Hepatocyte (in vitro differentiated cells): Measurements from ENCODE around the gene SEMA6C. TPM values are rescaled to one million over a fixed set of nuclear protein-coding genes. Genes with fewer than 3 reads are reported as not detected.

ENCODE experiments used
- DNase-seq: peaks from one replicate; pipeline ENCODE4 v3.0.0-alpha.2; 2016; ENCODE audit warnings: low spot score
- H2AFZ ChIP-seq: fragments of 200-600 bp; sonication (generic); 2 replicates; pipeline ENCODE4 v1.6.0; 2016; ENCODE audit warnings: antibody characterized with exemption, mild to moderate bottlenecking
- H3K27ac ChIP-seq: fragments of 200-600 bp; sonication (generic); 2 replicates; pipeline ENCODE4 v1.5.1; 2016; ENCODE audit warnings: mild to moderate bottlenecking
- H3K27me3 ChIP-seq: fragments of 200-600 bp; sonication (generic); 2 replicates; pipeline ENCODE4 v1.6.1; 2016
- H3K36me3 ChIP-seq: fragments of 200-600 bp; sonication (generic); replicated peaks from 2 replicates; pipeline ENCODE4 v1.5.1; 2016; ENCODE audit warnings: low read depth; ENCODE audit not compliant: insufficient read depth
- H3K4me1 ChIP-seq: fragments of 200-600 bp; sonication (generic); 2 replicates; pipeline ENCODE4 v1.5.1; 2016; ENCODE audit warnings: mild to moderate bottlenecking, moderate library complexity; ENCODE audit not compliant: insufficient read depth
- H3K4me2 ChIP-seq: fragments of 200-600 bp; sonication (generic); 2 replicates; pipeline ENCODE4 v1.6.0; 2016
- H3K4me3 ChIP-seq: fragments of 200-600 bp; sonication (generic); 2 replicates; pipeline ENCODE4 v1.5.1; 2016; ENCODE audit warnings: mild to moderate bottlenecking
- H3K79me2 ChIP-seq: fragments of 200-600 bp; sonication (generic); 2 replicates; pipeline ENCODE4 v1.6.0; 2017; ENCODE audit warnings: mild to moderate bottlenecking
- H3K9me2 ChIP-seq: fragments of 200-600 bp; sonication (generic); replicated peaks from 2 replicates; pipeline ENCODE4 v1.6.0; 2017; ENCODE audit warnings: mild to moderate bottlenecking; ENCODE audit not compliant: insufficient read depth
- H3K9me3 ChIP-seq: fragments of 200-600 bp; sonication (generic); 2 replicates; pipeline ENCODE4 v1.5.1; 2016; ENCODE audit warnings: low read depth, mild to moderate bottlenecking
- H4K20me1 ChIP-seq: fragments of 200-600 bp; sonication (generic); 2 replicates; pipeline ENCODE4 v1.6.0; 2016; ENCODE audit warnings: mild to moderate bottlenecking; ENCODE audit not compliant: insufficient read depth, poor library complexity, severe bottlenecking
- CTCF ChIP-seq: fragments of 200-600 bp; sonication (generic); IDR thresholded peaks from 2 replicates; pipeline ENCODE4 v1.5.1; 2016; ENCODE audit warnings: antibody characterized with exemption, mild to moderate bottlenecking; ENCODE audit not compliant: poor library complexity
- EZH2 ChIP-seq: fragments of 200-600 bp; sonication (generic); IDR thresholded peaks from 2 replicates; pipeline ENCODE4 v1.6.1; 2016; ENCODE audit warnings: antibody characterized with exemption, mild to moderate bottlenecking, borderline replicate concordance
- EZH2phosphoT487 ChIP-seq: fragments of 200-600 bp; sonication (generic); IDR thresholded peaks from one replicate; pipeline ENCODE4 v1.6.1; 2018; ENCODE audit warnings: antibody characterized with exemption, mild to moderate bottlenecking, low read depth, moderate library complexity; ENCODE audit not compliant: unreplicated experiment, severe bottlenecking
- WGBS: methylation state at CpG from one replicate; pipeline ENCODE4 v1.1.6; 2016; ENCODE audit warnings: low lambda C conversion rate; ENCODE audit errors: missing lambda C conversion rate; 5-methylcytosine and 5-hydroxymethylcytosine counted together
- polyA plus RNA-seq: library from polyadenylated mRNA; unstranded; fragments of >200 nt; fragmentation: Nextera tagmentation; extraction: Ambion mirVana; gene quantifications from 2 replicates; pipeline ENCODE4 v1.2.1, GENCODE V29; 2016
- total RNA-seq: library from RNA; depleted of rRNA; stranded (reverse); fragments of >200 nt; gene quantifications from 2 replicates; pipeline ENCODE4 v1.2.3, GENCODE V29; 2014

SEMA6C gene
- total and polyA plus RNA-seq, 2 experiments from 2014 or later: 25.1 to 41.6 TPM

- H3K4me3 ChIP-seq: peak overlapping the region; percentile 56
These were observed 20.7 kb upstream of the SEMA6C start for GRCh38 chr1:151167116-151167515.

GRCh38 chr1:151166505-151166956 lies 20.1 kb upstream of the SEMA6C start:
- Histone ChIP-seq H3K27ac (peak overlapping the region; percentile 75), H2AFZ (peak overlapping the region; percentile 64), H3K9me2 (no peaks in the 10 kb centered on the region), H4K20me1 (no peaks in the 10 kb centered on the region), H3K27me3 (no peaks in the 10 kb centered on the region), H3K9me3 (no peaks in the 10 kb centered on the region), H3K79me2 (peaks cover 37% of the 10 kb centered on the region), H3K4me1 (peaks cover 15% of the 10 kb centered on the region), H3K4me3 (peak overlapping the region; percentile 56), H3K36me3 (no peaks in the 10 kb centered on the region), H3K4me2 (peak overlapping the region; percentile 81)
- 7% methylated on average over 14 of the region's 15 CpGs for WGBS
- DNase-seq: peak; percentile 54
- no peak for TF ChIP-seq EZH2
- TF ChIP-seq CTCF: no peak
- TF ChIP-seq EZH2phosphoT487: no peak

More at GRCh38 chr1:151167116-151167515, 20.7 kb upstream of the SEMA6C start:
- WGBS: 90% methylated on average over 6 of the region's 6 CpGs
- Histone ChIP-seq H3K9me2 (no peaks in the 10 kb centered on the region), H3K4me2 (peak overlapping the region; percentile 81), H3K27me3 (no peaks in the 10 kb centered on the region), H3K79me2 (peaks cover 37% of the 10 kb centered on the region), H3K9me3 (no peaks in the 10 kb centered on the region), H3K27ac (peak overlapping the region; percentile 75), H4K20me1 (no peaks in the 10 kb centered on the region), H3K4me1 (peaks cover 15% of the 10 kb centered on the region), H3K36me3 (no peaks in the 10 kb centered on the region), H2AFZ (no peak overlapping the region)
- TF ChIP-seq EZH2 (no peak), EZH2phosphoT487 (no peak)
- DNase-seq: no peak

- no peak for TF ChIP-seq EZH2
- TF ChIP-seq EZH2phosphoT487: no peak
- H3K79me2 ChIP-seq: peaks cover 37% of the 10 kb centered on the region
- H3K9me3 ChIP-seq: no peaks in the 10 kb centered on the region
- H3K4me3 ChIP-seq: peak within 1 kb of the TSS; percentile 64
- H3K9me2 ChIP-seq: no peaks in the 10 kb centered on the region
- peak; percentile 97 for DNase-seq
- no peaks in the 10 kb centered on the region for H4K20me1 ChIP-seq
- WGBS: under 1% methylated on average over 38 of the region's 38 CpGs
- H3K4me1 ChIP-seq: peaks cover 15% of the 10 kb centered on the region
- H3K27ac ChIP-seq: peak within 1 kb of the TSS; percentile 88
- peak within 1 kb of the TSS; percentile 81 for H3K4me2 ChIP-seq
- no peaks in the 10 kb centered on the region for H3K36me3 ChIP-seq
- peak within 1 kb of the TSS; percentile 86 for H2AFZ ChIP-seq
- no peaks in the 10 kb centered on the region for H3K27me3 ChIP-seq
These were observed 19.5 kb upstream of the SEMA6C start, which contains the start of the genes LYSMD1 and SCNM1 for GRCh38 chr1:151165738-151166504. Gene LYSMD1 (minus strand): TSS chr1:151165902. CDS start chr1:151165258, 644 bp downstream. Gene SCNM1 (plus strand): TSS chr1:151166144. CDS start chr1:151166153, 9 bp downstream.

GRCh38 chr1:151165281-151165737 lies 18.9 kb upstream of the SEMA6C start:
- H3K4me1 ChIP-seq: peaks cover 15% of the 10 kb centered on the region
- H2AFZ ChIP-seq: peak overlapping the region; percentile 86
- H4K20me1 ChIP-seq: no peaks in the 10 kb centered on the region
- peaks cover 37% of the 10 kb centered on the region for H3K79me2 ChIP-seq
- no peaks in the 10 kb centered on the region for H3K9me3 ChIP-seq
- peak overlapping the region; percentile 88 for H3K27ac ChIP-seq
- peak overlapping the region; percentile 80 for H3K4me2 ChIP-seq
- peak; percentile 62 for DNase-seq
- H3K36me3 ChIP-seq: no peaks in the 10 kb centered on the region
- TF ChIP-seq EZH2phosphoT487 (no peak), EZH2 (no peak), CTCF (no peak)
- H3K27me3 ChIP-seq: no peaks in the 10 kb centered on the region
- no peaks in the 10 kb centered on the region for H3K9me2 ChIP-seq
- peak overlapping the region; percentile 64 for H3K4me3 ChIP-seq
- 3% methylated on average over 15 of the region's 15 CpGs for WGBS
